WTC11 (cell line): Measurements from ENCODE around the gene ETV6. TPM values are rescaled to one million over a fixed set of nuclear protein-coding genes. Genes with fewer than 3 reads are reported as not detected.
A peak's percentile ranks its signal among the peaks of the same experiment; 100 is the strongest.

ENCODE experiments used
- ATAC-seq: fragments of 200-7000 bp; cut with Tn5 transposase; 2 replicates; pipeline ENCODE4 v1.10.0; 2021; ENCODE audit warnings: mild to moderate bottlenecking, moderate library complexity
- CTCF ChIA-PET: fragments of 300-600 bp; sonication (Branson Sonifier 250); formaldehyde crosslinking; loops from one replicate; lab custom pipeline; 2021; ENCODE audit warnings: antibody characterized with exemption; lab: Charles Lee
- POLR2A ChIA-PET: fragments of 350-600 bp; sonication (Branson Sonifier 250); formaldehyde crosslinking; loops from one replicate; lab custom pipeline; 2021; ENCODE audit warnings: antibody characterized with exemption; lab: Charles Lee
- DNase-seq: peaks from one replicate; pipeline ENCODE4 v3.0.0; 2021; ENCODE audit warnings: low spot score
- H3K27ac Mint-ChIP-seq: 2 replicates; pipeline ENCODE4 v1.8.0; 2021; ENCODE audit warnings: mixed read lengths
- H3K27me3 Mint-ChIP-seq: 2 replicates; pipeline ENCODE4 v1.8.0; 2021; ENCODE audit warnings: low read depth, mild to moderate bottlenecking, moderate library complexity, mixed read lengths
- H3K36me3 Mint-ChIP-seq: 2 replicates; pipeline ENCODE4 v1.8.0; 2021; ENCODE audit warnings: mixed read lengths
- H3K4me1 Mint-ChIP-seq: 2 replicates; pipeline ENCODE4 v1.8.0; 2022; ENCODE audit warnings: mixed read lengths
- H3K4me3 Mint-ChIP-seq: 2 replicates; pipeline ENCODE4 v1.8.0; 2021; ENCODE audit warnings: mild to moderate bottlenecking, moderate library complexity, mixed read lengths
- H3K9me3 Mint-ChIP-seq: 2 replicates; pipeline ENCODE4 v1.8.0; 2021; ENCODE audit warnings: mixed read lengths
- FOXK1 ChIP-seq: sonication (generic); formaldehyde crosslinking; IDR thresholded peaks from 2 replicates; pipeline ENCODE4 v1.8.0; 2022; ENCODE audit warnings: mild to moderate bottlenecking, moderate library complexity, missing genetic modification reagents
- JUN ChIP-seq: sonication (generic); formaldehyde crosslinking; IDR thresholded peaks from 2 replicates; pipeline ENCODE4 v1.8.0; 2023; ENCODE audit warnings: mild to moderate bottlenecking, missing genetic modification reagents
- MYBL2 ChIP-seq: sonication (generic); formaldehyde crosslinking; IDR thresholded peaks from 2 replicates; pipeline ENCODE4 v1.8.1; 2023; ENCODE audit warnings: mild to moderate bottlenecking, moderate library complexity, missing genetic modification reagents
- NR2C2 ChIP-seq: sonication (generic); formaldehyde crosslinking; IDR thresholded peaks from 2 replicates; pipeline ENCODE4 v1.8.0; 2022; ENCODE audit warnings: mild to moderate bottlenecking, missing genetic modification reagents
- TEAD4 ChIP-seq: sonication (generic); formaldehyde crosslinking; IDR thresholded peaks from 2 replicates; pipeline ENCODE4 v1.8.0; 2022; ENCODE audit warnings: mild to moderate bottlenecking, missing genetic modification reagents
- ZNF138 ChIP-seq: sonication (generic); formaldehyde crosslinking; conservative IDR thresholded peaks from 2 replicates; pipeline ENCODE4 v1.8.1; 2022; ENCODE audit warnings: mild to moderate bottlenecking, moderate library complexity, missing genetic modification reagents
- ZNF219 ChIP-seq: sonication (generic); formaldehyde crosslinking; IDR thresholded peaks from 2 replicates; pipeline ENCODE4 v1.8.0; 2023; ENCODE audit warnings: missing genetic modification reagents, mild to moderate bottlenecking, borderline replicate concordance
- ZNF317 ChIP-seq: sonication (generic); formaldehyde crosslinking; IDR thresholded peaks from 2 replicates; pipeline ENCODE4 v1.8.1; 2023; ENCODE audit warnings: low read depth, mild to moderate bottlenecking, moderate library complexity, missing genetic modification reagents, borderline replicate concordance
- total RNA-seq: library from RNA; stranded (reverse); gene quantifications from 3 replicates; pipeline ENCODE4 v1.2.3, GENCODE V29; 2021
- TF ChIP-seq, protein P1 (sequence below): fragments of 250-450 bp; sonication (Bioruptor Pico); IDR thresholded peaks from 2 replicates; pipeline ENCODE4 v1.8.0; 2021; ENCODE audit warnings: mild to moderate bottlenecking
- TF ChIP-seq, protein P2 (sequence below): fragments of 200-600 bp; IDR thresholded peaks from 2 replicates; pipeline ENCODE4 v1.8.0; 2022; ENCODE audit warnings: antibody characterized with exemption
- TF ChIP-seq, protein P3 (sequence below): sonication (generic); formaldehyde crosslinking; IDR thresholded peaks from 2 replicates; pipeline ENCODE4 v1.8.0; 2023; ENCODE audit warnings: missing genetic modification reagents, mild to moderate bottlenecking, borderline replicate concordance
- TF ChIP-seq, protein P4 (sequence below): sonication (generic); formaldehyde crosslinking; IDR thresholded peaks from 2 replicates; pipeline ENCODE4 v1.8.0; 2023; ENCODE audit warnings: missing genetic modification reagents
- TF ChIP-seq, protein P5 (sequence below): fragments of 250-450 bp; sonication (Bioruptor Pico); IDR thresholded peaks from 2 replicates; pipeline ENCODE4 v1.9.0; 2021; ENCODE audit warnings: mild to moderate bottlenecking
- TF ChIP-seq, protein P6 (sequence below): sonication (generic); formaldehyde crosslinking; IDR thresholded peaks from 2 replicates; pipeline ENCODE4 v1.8.1; 2022; ENCODE audit warnings: low read depth, missing genetic modification reagents, borderline replicate concordance
- TF ChIP-seq, protein P7 (sequence below): sonication (generic); formaldehyde crosslinking; IDR thresholded peaks from 2 replicates; pipeline ENCODE4 v1.8.0; 2023; ENCODE audit warnings: mild to moderate bottlenecking, missing genetic modification reagents

ETV6 gene
- total RNA-seq, 1 experiment from 2014 or later = 23.5 TPM

DNA sequence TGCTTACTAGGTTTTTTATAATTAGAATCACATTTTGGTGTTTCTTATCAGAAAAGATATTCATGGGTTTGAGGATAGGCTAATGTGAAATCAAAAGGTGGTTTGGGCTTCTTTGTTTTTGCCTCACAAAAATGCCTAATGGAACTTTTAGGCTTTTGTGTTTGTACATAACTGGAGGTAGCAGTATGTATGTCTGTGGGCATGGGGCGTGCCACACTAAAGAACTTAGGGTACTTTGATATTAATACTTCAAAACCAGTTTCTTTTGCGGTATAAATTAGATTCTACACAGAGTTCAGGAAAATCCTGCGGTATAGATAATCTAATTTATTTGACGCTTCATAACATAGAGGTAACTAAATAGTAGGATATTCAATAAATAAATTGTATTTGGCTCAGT is 1.9 kb downstream of the ETV6 start:
- no peak for ATAC-seq

More for the DNA sequence above, 1.9 kb downstream of the ETV6 start:
- H3K27ac Mint-ChIP-seq = peak overlapping the region; percentile 9; the same call in 1 of the 2 replicates
- no peaks in the 10 kb centered on the region for H3K36me3 Mint-ChIP-seq
- H3K9me3 Mint-ChIP-seq = no peaks in the 10 kb centered on the region
- no peaks in the 10 kb centered on the region for H3K27me3 Mint-ChIP-seq
- POLR2A ChIA-PET = no interaction called here
- peak overlapping the region; percentile 93 for H3K4me3 Mint-ChIP-seq
- H3K4me1 Mint-ChIP-seq = peaks cover 49% of the 10 kb centered on the region
- no peak for DNase-seq
- TF ChIP-seq, protein P1, sequence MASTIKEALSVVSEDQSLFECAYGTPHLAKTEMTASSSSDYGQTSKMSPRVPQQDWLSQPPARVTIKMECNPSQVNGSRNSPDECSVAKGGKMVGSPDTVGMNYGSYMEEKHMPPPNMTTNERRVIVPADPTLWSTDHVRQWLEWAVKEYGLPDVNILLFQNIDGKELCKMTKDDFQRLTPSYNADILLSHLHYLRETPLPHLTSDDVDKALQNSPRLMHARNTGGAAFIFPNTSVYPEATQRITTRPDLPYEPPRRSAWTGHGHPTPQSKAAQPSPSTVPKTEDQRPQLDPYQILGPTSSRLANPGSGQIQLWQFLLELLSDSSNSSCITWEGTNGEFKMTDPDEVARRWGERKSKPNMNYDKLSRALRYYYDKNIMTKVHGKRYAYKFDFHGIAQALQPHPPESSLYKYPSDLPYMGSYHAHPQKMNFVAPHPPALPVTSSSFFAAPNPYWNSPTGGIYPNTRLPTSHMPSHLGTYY (CRISPR knock-in tag) = no peak
- TF ChIP-seq, protein P2, sequence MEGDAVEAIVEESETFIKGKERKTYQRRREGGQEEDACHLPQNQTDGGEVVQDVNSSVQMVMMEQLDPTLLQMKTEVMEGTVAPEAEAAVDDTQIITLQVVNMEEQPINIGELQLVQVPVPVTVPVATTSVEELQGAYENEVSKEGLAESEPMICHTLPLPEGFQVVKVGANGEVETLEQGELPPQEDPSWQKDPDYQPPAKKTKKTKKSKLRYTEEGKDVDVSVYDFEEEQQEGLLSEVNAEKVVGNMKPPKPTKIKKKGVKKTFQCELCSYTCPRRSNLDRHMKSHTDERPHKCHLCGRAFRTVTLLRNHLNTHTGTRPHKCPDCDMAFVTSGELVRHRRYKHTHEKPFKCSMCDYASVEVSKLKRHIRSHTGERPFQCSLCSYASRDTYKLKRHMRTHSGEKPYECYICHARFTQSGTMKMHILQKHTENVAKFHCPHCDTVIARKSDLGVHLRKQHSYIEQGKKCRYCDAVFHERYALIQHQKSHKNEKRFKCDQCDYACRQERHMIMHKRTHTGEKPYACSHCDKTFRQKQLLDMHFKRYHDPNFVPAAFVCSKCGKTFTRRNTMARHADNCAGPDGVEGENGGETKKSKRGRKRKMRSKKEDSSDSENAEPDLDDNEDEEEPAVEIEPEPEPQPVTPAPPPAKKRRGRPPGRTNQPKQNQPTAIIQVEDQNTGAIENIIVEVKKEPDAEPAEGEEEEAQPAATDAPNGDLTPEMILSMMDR = no peak
- TF ChIP-seq ZNF219 (CRISPR knock-in tag) = no peak
- TF ChIP-seq NR2C2 = no peak
- TF ChIP-seq, protein P3, sequence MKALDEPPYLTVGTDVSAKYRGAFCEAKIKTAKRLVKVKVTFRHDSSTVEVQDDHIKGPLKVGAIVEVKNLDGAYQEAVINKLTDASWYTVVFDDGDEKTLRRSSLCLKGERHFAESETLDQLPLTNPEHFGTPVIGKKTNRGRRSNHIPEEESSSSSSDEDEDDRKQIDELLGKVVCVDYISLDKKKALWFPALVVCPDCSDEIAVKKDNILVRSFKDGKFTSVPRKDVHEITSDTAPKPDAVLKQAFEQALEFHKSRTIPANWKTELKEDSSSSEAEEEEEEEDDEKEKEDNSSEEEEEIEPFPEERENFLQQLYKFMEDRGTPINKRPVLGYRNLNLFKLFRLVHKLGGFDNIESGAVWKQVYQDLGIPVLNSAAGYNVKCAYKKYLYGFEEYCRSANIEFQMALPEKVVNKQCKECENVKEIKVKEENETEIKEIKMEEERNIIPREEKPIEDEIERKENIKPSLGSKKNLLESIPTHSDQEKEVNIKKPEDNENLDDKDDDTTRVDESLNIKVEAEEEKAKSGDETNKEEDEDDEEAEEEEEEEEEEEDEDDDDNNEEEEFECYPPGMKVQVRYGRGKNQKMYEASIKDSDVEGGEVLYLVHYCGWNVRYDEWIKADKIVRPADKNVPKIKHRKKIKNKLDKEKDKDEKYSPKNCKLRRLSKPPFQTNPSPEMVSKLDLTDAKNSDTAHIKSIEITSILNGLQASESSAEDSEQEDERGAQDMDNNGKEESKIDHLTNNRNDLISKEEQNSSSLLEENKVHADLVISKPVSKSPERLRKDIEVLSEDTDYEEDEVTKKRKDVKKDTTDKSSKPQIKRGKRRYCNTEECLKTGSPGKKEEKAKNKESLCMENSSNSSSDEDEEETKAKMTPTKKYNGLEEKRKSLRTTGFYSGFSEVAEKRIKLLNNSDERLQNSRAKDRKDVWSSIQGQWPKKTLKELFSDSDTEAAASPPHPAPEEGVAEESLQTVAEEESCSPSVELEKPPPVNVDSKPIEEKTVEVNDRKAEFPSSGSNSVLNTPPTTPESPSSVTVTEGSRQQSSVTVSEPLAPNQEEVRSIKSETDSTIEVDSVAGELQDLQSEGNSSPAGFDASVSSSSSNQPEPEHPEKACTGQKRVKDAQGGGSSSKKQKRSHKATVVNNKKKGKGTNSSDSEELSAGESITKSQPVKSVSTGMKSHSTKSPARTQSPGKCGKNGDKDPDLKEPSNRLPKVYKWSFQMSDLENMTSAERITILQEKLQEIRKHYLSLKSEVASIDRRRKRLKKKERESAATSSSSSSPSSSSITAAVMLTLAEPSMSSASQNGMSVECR (CRISPR knock-in tag) = no peak
- TF ChIP-seq, protein P4, sequence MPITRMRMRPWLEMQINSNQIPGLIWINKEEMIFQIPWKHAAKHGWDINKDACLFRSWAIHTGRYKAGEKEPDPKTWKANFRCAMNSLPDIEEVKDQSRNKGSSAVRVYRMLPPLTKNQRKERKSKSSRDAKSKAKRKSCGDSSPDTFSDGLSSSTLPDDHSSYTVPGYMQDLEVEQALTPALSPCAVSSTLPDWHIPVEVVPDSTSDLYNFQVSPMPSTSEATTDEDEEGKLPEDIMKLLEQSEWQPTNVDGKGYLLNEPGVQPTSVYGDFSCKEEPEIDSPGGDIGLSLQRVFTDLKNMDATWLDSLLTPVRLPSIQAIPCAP (CRISPR knock-in tag) = no peak
- TF ChIP-seq FOXK1 (CRISPR knock-in tag) = no peak
- TF ChIP-seq TEAD4 = no peak
- TF ChIP-seq, protein P5, sequence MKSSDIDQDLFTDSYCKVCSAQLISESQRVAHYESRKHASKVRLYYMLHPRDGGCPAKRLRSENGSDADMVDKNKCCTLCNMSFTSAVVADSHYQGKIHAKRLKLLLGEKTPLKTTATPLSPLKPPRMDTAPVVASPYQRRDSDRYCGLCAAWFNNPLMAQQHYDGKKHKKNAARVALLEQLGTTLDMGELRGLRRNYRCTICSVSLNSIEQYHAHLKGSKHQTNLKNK (CRISPR knock-in tag) = no peak
- no peak for TF ChIP-seq ZNF138
- TF ChIP-seq MYBL2 = no peak
- TF ChIP-seq, protein P6, sequence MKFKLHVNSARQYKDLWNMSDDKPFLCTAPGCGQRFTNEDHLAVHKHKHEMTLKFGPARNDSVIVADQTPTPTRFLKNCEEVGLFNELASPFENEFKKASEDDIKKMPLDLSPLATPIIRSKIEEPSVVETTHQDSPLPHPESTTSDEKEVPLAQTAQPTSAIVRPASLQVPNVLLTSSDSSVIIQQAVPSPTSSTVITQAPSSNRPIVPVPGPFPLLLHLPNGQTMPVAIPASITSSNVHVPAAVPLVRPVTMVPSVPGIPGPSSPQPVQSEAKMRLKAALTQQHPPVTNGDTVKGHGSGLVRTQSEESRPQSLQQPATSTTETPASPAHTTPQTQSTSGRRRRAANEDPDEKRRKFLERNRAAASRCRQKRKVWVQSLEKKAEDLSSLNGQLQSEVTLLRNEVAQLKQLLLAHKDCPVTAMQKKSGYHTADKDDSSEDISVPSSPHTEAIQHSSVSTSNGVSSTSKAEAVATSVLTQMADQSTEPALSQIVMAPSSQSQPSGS (CRISPR knock-in tag) = no peak
- no peak for TF ChIP-seq ZNF317 (CRISPR knock-in tag)
- TF ChIP-seq JUN = no peak
- TF ChIP-seq, protein P7, sequence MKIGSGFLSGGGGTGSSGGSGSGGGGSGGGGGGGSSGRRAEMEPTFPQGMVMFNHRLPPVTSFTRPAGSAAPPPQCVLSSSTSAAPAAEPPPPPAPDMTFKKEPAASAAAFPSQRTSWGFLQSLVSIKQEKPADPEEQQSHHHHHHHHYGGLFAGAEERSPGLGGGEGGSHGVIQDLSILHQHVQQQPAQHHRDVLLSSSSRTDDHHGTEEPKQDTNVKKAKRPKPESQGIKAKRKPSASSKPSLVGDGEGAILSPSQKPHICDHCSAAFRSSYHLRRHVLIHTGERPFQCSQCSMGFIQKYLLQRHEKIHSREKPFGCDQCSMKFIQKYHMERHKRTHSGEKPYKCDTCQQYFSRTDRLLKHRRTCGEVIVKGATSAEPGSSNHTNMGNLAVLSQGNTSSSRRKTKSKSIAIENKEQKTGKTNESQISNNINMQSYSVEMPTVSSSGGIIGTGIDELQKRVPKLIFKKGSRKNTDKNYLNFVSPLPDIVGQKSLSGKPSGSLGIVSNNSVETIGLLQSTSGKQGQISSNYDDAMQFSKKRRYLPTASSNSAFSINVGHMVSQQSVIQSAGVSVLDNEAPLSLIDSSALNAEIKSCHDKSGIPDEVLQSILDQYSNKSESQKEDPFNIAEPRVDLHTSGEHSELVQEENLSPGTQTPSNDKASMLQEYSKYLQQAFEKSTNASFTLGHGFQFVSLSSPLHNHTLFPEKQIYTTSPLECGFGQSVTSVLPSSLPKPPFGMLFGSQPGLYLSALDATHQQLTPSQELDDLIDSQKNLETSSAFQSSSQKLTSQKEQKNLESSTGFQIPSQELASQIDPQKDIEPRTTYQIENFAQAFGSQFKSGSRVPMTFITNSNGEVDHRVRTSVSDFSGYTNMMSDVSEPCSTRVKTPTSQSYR (CRISPR knock-in tag) = no peak
- TF ChIP-seq, all 79 proteins: peak for 0
- CTCF ChIA-PET = no interaction called here
